C1 segment of cervical spinal cord (tissue), 14 donors: Measurements from ENCODE around the gene TF.
A peak's percentile ranks its signal among the peaks of the same experiment; 100 is the strongest.
"Not testable (repeated sequence)": the region's sequence is repeated elsewhere in the genome, so short reads cannot be mapped to it uniquely, and the experiment has no call there.

Experiments used
- DNase-seq, 14 donors: peaks; one replicate each; lab custom pipeline; 2025; lab: John Stamatoyannopoulos, UW

Gene TF

GRCh38 chr3:133745981-133746711 lies at the start of gene TF:
Gene TF (plus strand): TSS chr3:133746393. CDS start chr3:133746441, 48 bp downstream.
- DNase-seq = peak in 13 of 14 donors; percentile 32 to 93 (median 85)

GRCh38 chr3:133697960-133698359 lies 48.2 kb upstream of the TF start:
- no peak for DNase-seq

DNA sequence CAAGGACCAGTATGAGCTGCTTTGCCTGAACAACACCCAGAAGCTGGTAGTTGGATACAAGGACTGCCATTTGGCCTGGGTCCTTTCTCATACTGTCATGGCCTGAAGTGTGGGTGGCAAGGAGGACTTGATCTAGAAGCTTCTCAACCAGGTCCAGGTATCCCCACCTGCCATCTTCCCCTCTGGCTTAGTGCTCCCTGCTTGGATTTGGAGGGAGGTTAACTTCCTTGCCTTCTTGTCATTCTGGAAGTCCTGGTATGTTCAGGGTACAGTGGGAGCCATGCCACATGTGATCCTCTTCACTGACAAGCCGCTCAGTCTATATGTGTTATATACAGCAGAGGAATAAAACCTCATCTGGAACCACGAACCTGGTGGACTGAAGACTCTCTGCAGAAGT lies 46.7 kb upstream of the TF start:
- no peak for DNase-seq

GRCh38 chr3:133699903-133700302 lies 46.3 kb upstream of the TF start:
- DNase-seq = no peak

DNA sequence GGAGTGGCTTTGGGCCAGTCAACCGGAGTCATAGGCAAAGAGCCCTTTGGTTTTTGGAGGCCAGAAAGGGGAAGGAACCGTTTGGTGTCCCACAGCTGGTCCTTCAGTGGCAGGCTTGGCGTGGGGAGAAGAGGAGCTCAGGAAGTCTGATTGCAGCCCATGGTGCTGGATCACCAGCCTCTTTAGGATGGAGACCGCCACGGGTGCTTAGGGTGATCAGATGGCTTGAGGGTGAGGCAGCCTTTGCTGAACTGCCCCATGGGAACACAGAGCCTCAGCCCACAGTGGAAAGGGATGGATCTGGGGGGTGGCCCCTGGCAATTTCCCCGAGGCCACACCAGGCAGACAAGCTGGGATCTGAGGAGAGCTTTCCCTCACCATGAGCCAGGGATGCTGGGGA lies 45.8 kb upstream of the TF start:
- DNase-seq = no peak

GRCh38 chr3:133701435-133702358 lies 44.5 kb upstream of the TF start:
- DNase-seq = no peak

- DNase-seq = no peak
Measured at GRCh38 chr3:133703915-133704314, 42.3 kb upstream of the TF start.

DNA sequence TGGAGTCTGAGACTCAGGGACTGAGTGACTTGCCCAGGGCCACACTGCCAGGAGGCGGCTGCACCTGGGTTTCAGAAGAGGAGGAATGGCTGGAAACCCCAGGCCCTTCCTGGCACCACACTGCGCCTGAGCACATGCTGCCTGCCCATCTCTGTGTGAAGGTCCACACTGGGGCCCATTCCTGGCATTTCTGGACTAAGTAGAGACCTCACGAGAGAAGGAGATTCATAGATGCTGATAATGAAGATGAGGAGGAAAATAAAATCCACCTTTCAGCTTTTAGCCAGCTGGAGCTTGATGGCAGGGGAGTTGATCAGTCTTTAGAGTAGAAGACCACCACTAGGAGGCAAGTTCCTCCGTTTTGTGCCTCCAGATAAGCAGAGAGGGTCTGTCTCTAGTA lies 40.2 kb upstream of the TF start:
- DNase-seq = no peak

DNA sequence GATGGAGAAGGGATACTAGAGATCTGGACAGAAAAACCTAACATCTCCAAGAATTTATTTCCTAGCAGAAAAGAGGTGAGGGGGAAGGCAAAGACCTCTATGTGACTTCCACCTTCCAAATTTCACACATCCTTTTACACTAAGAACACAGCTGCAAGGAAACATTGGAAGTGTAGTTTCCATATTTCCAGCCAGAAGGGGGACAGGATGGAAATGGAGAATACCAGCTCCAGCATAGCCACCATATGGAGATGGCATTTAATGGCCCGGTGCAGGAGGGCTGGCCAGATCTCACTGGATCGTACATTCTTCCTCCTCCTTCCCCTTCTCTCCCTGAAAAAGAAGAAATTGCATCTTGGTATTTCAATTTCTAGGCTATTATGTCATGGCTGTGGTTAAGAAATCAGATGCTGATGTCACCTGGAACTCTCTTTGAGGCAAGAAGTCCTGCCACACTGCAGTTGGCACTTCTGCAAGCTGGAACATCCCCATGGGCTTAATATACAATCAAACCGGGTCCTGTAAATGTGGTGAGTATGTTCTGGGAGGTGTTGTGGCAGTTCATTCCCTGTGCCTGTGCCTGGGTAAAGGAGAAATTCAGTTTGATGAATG lies 36.9 kb upstream of the TF start:
- no peak for DNase-seq

- DNase-seq = no peak
Measured at GRCh38 chr3:133711013-133711412, 35.2 kb upstream of the TF start.

GRCh38 chr3:133712017-133712416 lies 34.2 kb upstream of the TF start:
- peak in 4 of 14 donors; percentile 26 to 36 (median 30) for DNase-seq

DNA sequence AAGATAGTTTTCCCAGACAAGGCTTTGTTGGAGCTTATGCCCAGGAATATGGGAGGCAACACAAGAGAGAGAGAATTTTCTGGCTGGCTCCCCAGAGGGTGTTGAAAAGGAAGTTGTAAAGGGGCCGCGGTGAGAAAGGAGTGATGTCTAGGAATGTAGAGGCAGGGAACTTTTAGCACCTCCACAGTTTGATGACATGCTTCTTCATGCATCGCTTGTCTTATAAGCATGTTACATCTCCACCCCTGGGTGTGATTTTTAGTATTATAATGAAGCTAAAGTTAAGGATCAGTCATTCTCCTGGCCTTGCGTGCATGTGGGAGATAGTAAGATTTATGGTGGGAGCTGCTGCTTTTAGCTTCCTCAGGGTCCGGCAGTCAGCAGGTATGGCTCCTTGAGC lies 32.8 kb upstream of the TF start:
- no peak for DNase-seq

DNA sequence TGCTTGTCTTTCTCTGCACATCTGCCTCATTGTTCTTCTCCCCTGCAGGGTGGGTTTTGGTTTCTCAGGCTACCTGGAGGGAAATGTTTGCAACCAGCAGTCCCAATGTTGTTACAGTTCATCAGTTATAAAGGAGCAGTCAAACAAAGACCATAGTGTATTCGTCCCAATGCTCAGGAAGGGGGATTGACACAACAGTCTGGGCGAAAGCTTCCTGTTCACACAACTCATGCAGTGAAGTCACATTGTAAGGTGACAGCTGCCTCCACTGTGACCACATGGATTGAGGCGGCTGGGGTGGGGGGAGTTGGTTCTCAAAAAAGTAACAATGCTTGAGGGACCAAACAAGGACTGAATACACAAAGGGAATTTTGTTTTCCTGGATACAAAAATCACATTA lies 28.8 kb upstream of the TF start:
- peak in 5 of 14 donors; percentile 15 to 39 (median 23) for DNase-seq

DNA sequence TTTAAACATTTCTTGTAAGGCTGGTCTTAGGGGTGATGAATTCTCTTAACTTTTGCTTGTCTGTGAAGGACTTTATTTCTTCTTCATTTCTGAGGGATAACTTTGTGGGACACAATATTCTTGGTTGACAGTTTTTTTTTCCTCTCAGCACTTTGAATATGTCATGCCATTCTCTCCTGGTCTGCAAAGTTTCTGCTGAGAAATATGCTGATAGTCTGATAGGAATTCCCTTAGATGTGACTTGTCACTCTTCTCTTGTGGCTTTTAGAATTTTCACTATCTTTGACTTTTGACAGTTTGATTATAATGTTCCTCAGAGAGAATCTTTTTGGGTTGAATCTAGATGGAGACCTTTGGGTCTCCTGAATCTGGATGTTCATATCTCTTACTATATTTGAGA lies 23.3 kb upstream of the TF start:
- no peak for DNase-seq

GRCh38 chr3:133730993-133731392 lies 15.2 kb upstream of the TF start:
- DNase-seq = no peak

- not testable (repeated sequence) for DNase-seq
Measured at GRCh38 chr3:133732231-133732630, 14.0 kb upstream of the TF start.

GRCh38 chr3:133733226-133733625 lies 13.0 kb upstream of the TF start:
- no peak for DNase-seq

GRCh38 chr3:133734305-133734704 lies 11.9 kb upstream of the TF start:
- no peak for DNase-seq

DNA sequence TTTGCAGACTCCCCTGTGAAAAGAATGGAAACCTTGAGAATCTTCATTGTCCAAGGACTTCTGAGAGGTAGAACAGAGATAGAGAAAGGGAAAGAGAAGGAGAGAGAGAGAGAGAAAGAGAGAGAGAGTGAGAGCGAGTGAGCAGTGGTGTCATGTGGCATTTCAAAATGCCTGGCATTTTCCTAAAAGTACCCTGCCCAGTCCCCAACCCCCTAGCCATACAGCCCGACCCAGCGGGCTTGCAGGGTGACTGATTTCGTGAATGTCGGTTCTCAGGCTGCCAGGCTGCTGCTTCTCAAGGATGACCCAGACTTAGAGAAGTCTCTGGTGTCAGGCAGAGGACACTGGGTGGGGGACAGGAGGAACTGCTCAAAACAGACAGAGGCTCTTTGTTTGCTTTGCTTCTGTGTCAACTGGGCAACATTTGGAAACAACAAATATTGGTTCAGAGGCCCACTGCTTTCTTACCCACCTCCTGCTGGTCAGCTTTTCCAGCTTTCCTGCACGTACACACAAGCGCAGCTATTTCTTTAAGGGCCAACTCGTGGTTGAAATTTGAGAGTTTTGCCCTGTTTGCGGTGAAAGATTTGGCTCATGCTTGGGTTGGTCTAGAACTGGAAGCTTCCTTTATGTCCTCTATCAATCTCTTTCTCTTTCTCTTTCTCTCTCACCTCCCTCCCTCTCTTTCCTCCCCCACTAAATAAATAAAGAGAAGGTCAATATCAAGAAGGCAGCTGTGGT lies 3.7 kb upstream of the TF start:
- DNase-seq = peak in 6 of 14 donors; percentile 39 to 61 (median 56)

- DNase-seq = no peak
Measured at GRCh38 chr3:133744241-133744640, 2.0 kb upstream of the TF start.

- DNase-seq = no peak
Measured at GRCh38 chr3:133745108-133745507, 1.1 kb upstream of the TF start.

DNA sequence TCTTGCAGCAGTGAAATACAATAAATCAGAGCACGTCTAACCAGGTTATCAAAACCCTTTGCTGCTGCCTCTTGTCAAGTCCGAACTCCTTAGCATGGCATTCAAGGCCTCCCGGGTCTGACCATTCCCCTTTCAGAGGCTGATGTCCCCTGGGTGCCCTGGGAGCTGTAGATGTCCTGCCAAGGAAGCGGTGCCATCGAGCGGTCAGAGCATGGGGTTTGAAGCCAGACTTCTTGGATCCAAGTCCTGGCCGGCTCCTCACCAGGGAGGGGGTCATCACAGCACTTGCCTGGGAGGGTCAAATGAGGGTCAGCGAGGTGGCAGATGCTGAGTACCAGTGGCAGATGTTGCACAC lies 496 bp downstream of the TF start:
- DNase-seq = peak in 4 of 14 donors; percentile 50 to 67 (median 62)
